ENCODE measurements around the gene ALDOC. TPM values are rescaled to one million over a fixed set of nuclear protein-coding genes. Genes with fewer than 3 reads are reported as not detected.

Gene ALDOC
- polyA plus RNA-seq, 1 donor (not counting 4 experiments of a cell fraction or from before 2014, with no cell fraction given), result 32.5 TPM

DNA sequence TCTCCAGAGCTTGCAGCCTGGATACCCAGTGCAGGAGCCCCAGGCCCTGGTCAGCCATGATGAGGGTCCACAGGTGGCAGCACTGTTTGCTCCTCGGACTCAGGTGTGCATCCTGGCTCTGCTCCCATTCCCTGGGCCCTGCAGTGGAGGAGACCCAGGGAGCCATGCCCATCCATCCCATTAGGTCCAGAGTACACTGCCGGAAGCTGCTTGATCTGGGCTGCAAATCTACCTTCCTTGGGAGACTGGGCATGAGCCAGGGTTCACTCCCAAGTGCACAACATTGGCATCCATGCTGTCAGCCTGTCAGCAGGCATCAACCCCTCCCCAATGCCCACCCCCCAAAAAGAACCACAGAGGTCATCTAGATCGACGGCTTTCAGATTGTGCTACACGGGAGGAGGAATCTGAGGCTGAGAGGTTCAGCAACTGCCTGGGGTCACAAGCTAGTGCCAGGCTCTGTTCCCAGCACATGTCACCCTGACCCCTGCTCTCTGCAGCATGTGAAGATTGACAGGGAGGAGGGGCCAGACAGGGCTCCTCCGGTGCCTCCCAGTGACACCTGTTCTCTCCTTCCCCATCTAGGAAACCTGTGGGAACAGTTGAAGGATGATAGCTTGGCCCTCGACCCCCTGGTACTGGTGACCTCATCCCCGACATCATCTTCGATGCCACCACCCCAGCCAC, 40.0 kb downstream of the ALDOC start:
- FAIRE-seq, result no peak
- Histone ChIP-seq H3K9ac (ENCODE audit: control insufficient read depth, extremely low read depth, insufficient read depth, low read length) (no peak overlapping the region), H3K9me3 (ENCODE audit: control insufficient read depth, low read depth, low read length) (no peaks in the 10 kb centered on the region), H3K27me3 (ENCODE audit: control insufficient read depth, extremely low read depth, insufficient read depth, low read length) (peaks cover 1% of the 10 kb centered on the region), H3K4me1 (ENCODE audit: control insufficient read depth, extremely low read depth, insufficient read depth, low read length) (peaks cover 14% of the 10 kb centered on the region), H3K9me1 (ENCODE audit: control insufficient read depth, extremely low read depth, insufficient read depth, low read length) (no peaks in the 10 kb centered on the region), H3K4me3 (ENCODE audit: control insufficient read depth in 2 of 3, extremely low read depth in 1 of 3, insufficient read depth in 2 of 3, low read depth in 1 of 3, low read length in 3 of 3) (no peak overlapping the region), H3K36me3 (ENCODE audit: control insufficient read depth in 2 of 2, extremely low read depth in 1 of 2, insufficient read depth in 2 of 2, low read length in 2 of 2) (no peaks in the 10 kb centered on the region), H4K20me1 (ENCODE audit: control insufficient read depth, extremely low read depth, insufficient read depth, low read length) (no peaks in the 10 kb centered on the region), H2AFZ (ENCODE audit: control insufficient read depth, low read length) (no peak overlapping the region), H3K27ac (ENCODE audit: control insufficient read depth, insufficient read depth, low read length) (no peak overlapping the region), H3K4me2 (ENCODE audit: control insufficient read depth, extremely low read depth, insufficient read depth, low read depth, low read length) (no peak overlapping the region), H3K79me2 (ENCODE audit: control insufficient read depth, insufficient read depth, low read length) (no peaks in the 10 kb centered on the region)
- dilution Hi-C loops (cut with MboI; ENCODE audit: extremely low pct_ligation_motif_present, low sequenced_read_pairs), result no loop called here
- TF ChIP-seq, protein P1, sequence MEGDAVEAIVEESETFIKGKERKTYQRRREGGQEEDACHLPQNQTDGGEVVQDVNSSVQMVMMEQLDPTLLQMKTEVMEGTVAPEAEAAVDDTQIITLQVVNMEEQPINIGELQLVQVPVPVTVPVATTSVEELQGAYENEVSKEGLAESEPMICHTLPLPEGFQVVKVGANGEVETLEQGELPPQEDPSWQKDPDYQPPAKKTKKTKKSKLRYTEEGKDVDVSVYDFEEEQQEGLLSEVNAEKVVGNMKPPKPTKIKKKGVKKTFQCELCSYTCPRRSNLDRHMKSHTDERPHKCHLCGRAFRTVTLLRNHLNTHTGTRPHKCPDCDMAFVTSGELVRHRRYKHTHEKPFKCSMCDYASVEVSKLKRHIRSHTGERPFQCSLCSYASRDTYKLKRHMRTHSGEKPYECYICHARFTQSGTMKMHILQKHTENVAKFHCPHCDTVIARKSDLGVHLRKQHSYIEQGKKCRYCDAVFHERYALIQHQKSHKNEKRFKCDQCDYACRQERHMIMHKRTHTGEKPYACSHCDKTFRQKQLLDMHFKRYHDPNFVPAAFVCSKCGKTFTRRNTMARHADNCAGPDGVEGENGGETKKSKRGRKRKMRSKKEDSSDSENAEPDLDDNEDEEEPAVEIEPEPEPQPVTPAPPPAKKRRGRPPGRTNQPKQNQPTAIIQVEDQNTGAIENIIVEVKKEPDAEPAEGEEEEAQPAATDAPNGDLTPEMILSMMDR (optimal IDR thresholded peaks at IDR 0.05 in 1 of 3, IDR thresholded peaks at IDR 0.05 in 1 of 3, conservative IDR thresholded peaks at IDR 0.05 in 1 of 3; ENCODE audit: extremely low read depth in 1 of 3, insufficient read depth in 2 of 3, low read length in 3 of 3), result no peak
- no peak for TF ChIP-seq EZH2 (IDR thresholded peaks at IDR 0.05; ENCODE audit: low read length)
- DNase-seq (ENCODE audit: low read depth, low spot score), result no peak

DNA sequence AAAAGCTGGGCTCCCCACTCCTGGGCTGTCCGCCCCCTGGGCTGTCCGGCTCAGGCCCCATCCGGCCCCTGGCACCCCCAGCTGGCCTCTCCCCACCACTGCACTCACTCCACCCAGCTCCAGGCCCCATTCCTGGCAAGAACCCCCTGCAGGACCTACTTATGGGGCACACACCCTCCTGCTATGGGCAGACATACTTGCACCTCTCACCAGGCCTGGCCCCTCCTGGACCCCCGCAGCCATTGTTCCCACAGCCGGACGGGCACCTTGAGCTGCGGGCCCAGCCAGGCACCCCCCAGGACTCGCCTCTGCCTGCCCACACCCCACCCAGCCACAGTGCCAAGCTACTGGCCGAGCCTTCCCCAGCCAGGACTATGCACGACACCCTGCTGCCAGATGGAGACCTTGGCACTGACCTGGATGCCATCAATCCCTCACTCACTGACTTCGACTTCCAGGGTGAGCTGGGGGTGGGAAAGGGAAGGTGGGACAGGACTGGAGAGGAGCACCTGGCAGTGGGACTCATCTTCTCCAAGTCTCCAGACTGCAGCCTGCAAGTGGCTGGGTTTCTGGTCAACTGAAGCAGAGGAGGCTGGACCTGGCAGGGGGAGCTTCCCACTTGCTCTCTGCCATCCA, 41.8 kb downstream of the ALDOC start:
- H3K9me3 ChIP-seq (ENCODE audit: control insufficient read depth, low read depth, low read length), result no peaks in the 10 kb centered on the region
- H3K27ac ChIP-seq (ENCODE audit: control insufficient read depth, insufficient read depth, low read length), result no peak overlapping the region
- H3K79me2 ChIP-seq (ENCODE audit: control insufficient read depth, insufficient read depth, low read length), result no peaks in the 10 kb centered on the region
- DNase-seq (ENCODE audit: low read depth, low spot score) (no peak), FAIRE-seq (no peak)
- H3K9ac ChIP-seq (ENCODE audit: control insufficient read depth, extremely low read depth, insufficient read depth, low read length), result no peak overlapping the region
- peaks cover 8% of the 10 kb centered on the region for H3K27me3 ChIP-seq (ENCODE audit: control insufficient read depth, extremely low read depth, insufficient read depth, low read length)
- no peaks in the 10 kb centered on the region for H4K20me1 ChIP-seq (ENCODE audit: control insufficient read depth, extremely low read depth, insufficient read depth, low read length)
- H3K4me3 ChIP-seq (ENCODE audit: control insufficient read depth in 2 of 3, extremely low read depth in 1 of 3, insufficient read depth in 2 of 3, low read depth in 1 of 3, low read length in 3 of 3), result no peak overlapping the region
- no peaks in the 10 kb centered on the region for H3K9me1 ChIP-seq (ENCODE audit: control insufficient read depth, extremely low read depth, insufficient read depth, low read length)
- dilution Hi-C loops (cut with MboI; ENCODE audit: extremely low pct_ligation_motif_present, low sequenced_read_pairs), result no loop called here
- H3K36me3 ChIP-seq (ENCODE audit: control insufficient read depth in 2 of 2, extremely low read depth in 1 of 2, insufficient read depth in 2 of 2, low read length in 2 of 2), result no peaks in the 10 kb centered on the region
- peaks cover 14% of the 10 kb centered on the region for H3K4me1 ChIP-seq (ENCODE audit: control insufficient read depth, extremely low read depth, insufficient read depth, low read length)
- H2AFZ ChIP-seq (ENCODE audit: control insufficient read depth, low read length), result no peak overlapping the region
- no peak overlapping the region for H3K4me2 ChIP-seq (ENCODE audit: control insufficient read depth, extremely low read depth, insufficient read depth, low read depth, low read length)
- TF ChIP-seq EZH2 (IDR thresholded peaks at IDR 0.05; ENCODE audit: low read length), result no peak
- TF ChIP-seq, protein P1 (optimal IDR thresholded peaks at IDR 0.05 in 1 of 3, IDR thresholded peaks at IDR 0.05 in 1 of 3, conservative IDR thresholded peaks at IDR 0.05 in 1 of 3; ENCODE audit: extremely low read depth in 1 of 3, insufficient read depth in 2 of 3, low read length in 3 of 3), result no peak
